ENCODE measurements around the gene ISL1.
A peak's percentile ranks its signal among the peaks of the same experiment; 100 is the strongest.

Gene ISL1

DNA sequence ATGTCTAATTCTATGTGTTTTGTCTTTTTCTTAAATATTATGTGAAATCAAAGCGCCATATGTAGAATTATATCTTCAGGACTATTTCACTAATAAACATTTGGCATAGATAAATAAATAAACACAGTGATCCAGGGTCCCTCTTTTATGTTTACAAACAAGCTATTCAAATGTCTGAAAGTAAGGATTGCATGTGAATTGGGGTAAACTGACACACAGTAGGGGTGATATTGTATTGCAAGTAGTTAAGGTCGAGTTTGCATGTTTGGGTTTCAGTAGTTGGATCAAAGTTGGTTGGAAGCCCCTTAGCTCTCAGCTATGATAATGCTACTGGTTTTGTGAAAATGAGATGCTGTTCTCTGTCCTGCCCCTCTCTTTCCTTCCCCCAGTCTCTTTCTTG lies 11.4 kb downstream of the ISL1 start:
- no peak overlapping the region for H3K23ac ChIP-seq (ENCODE audit: low read length)
- peaks cover 8% of the 10 kb centered on the region for H3K27me3 ChIP-seq (ENCODE audit: insufficient read depth, low read length, poor library complexity)
- no peak overlapping the region for H2BK5ac ChIP-seq (ENCODE audit: low read length)
- no peak overlapping the region for H3K56ac ChIP-seq (ENCODE audit: low read length)
- no peaks in the 10 kb centered on the region for H3K79me1 ChIP-seq (ENCODE audit: low read length)
- no peak overlapping the region for H4K5ac ChIP-seq (ENCODE audit: low read length)
- H2BK120ac ChIP-seq (ENCODE audit: low read depth, low read length), result no peak overlapping the region
- H2AK5ac ChIP-seq (ENCODE audit: low read length), result no peak overlapping the region
- no peak overlapping the region for H3K4me3 ChIP-seq (ENCODE audit: low read length)
- H2BK15ac ChIP-seq (replicated peaks; ENCODE audit: low read depth), result no peak overlapping the region
- no peak overlapping the region for H3K4me2 ChIP-seq (ENCODE audit: low read length)
- no peak for DNase-seq
- WGBS (ENCODE audit: extremely low coverage, insufficient coverage, low lambda C conversion rate), result no CpG with 5 or more reads among the region's 2 CpGs
- no peaks in the 10 kb centered on the region for H3K79me2 ChIP-seq (ENCODE audit: control insufficient read depth, insufficient read depth, low read length)
- peaks cover 7% of the 10 kb centered on the region for H3K4me1 ChIP-seq (ENCODE audit: control insufficient read depth, low read depth, low read length)
- H3K36me3 ChIP-seq (ENCODE audit: control insufficient read depth, insufficient read depth, low read length), result no peaks in the 10 kb centered on the region
- no peak overlapping the region for H3K9ac ChIP-seq (ENCODE audit: low read length)
- H3K27ac ChIP-seq (ENCODE audit: low read depth, low read length), result no peak overlapping the region
- no peak overlapping the region for H3K18ac ChIP-seq (ENCODE audit: low read length)
- no peak overlapping the region for H4K8ac ChIP-seq (ENCODE audit: low read depth, low read length)
- no peak overlapping the region for H3K4ac ChIP-seq (ENCODE audit: low read depth, low read length)

DNA sequence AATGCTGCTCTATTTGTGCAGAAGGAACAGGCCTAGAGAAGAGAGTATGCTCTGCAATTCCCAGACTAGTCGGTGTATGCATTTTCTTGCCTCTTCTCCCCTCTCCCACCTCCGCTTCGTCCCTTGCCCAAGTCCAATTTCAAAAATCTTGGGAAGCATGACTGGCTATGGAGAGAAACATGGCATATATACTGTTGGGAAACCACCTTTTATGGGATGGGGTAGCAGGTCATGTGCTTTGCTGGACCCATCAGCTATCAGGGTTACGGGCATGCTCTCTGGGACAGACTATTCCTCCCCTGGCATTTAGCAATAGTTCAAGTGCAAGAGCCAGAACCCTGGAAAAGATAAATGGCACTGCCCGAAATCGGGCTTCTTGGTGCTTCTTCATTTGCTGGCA lies 12.0 kb downstream of the ISL1 start:
- no peak for DNase-seq
- Histone ChIP-seq H3K4me3 (ENCODE audit: low read length) (no peak overlapping the region), H3K9ac (ENCODE audit: low read length) (no peak overlapping the region), H4K5ac (ENCODE audit: low read length) (no peak overlapping the region), H3K36me3 (ENCODE audit: control insufficient read depth, insufficient read depth, low read length) (no peaks in the 10 kb centered on the region), H3K4me2 (ENCODE audit: low read length) (no peak overlapping the region), H3K23ac (ENCODE audit: low read length) (no peak overlapping the region), H3K79me2 (ENCODE audit: control insufficient read depth, insufficient read depth, low read length) (no peaks in the 10 kb centered on the region), H3K79me1 (ENCODE audit: low read length) (no peaks in the 10 kb centered on the region), H2BK120ac (ENCODE audit: low read depth, low read length) (no peak overlapping the region), H3K18ac (ENCODE audit: low read length) (no peak overlapping the region), H3K27me3 (ENCODE audit: insufficient read depth, low read length, poor library complexity) (peaks cover 10% of the 10 kb centered on the region), H4K8ac (ENCODE audit: low read depth, low read length) (no peak overlapping the region), H3K4ac (ENCODE audit: low read depth, low read length) (no peak overlapping the region), H2BK15ac (replicated peaks; ENCODE audit: low read depth) (no peak overlapping the region), H3K4me1 (ENCODE audit: control insufficient read depth, low read depth, low read length) (peaks cover 8% of the 10 kb centered on the region), H3K27ac (ENCODE audit: low read depth, low read length) (no peak overlapping the region), H3K56ac (ENCODE audit: low read length) (no peak overlapping the region), H2AK5ac (ENCODE audit: low read length) (no peak overlapping the region), H2BK5ac (ENCODE audit: low read length) (no peak overlapping the region)
- no CpG with 5 or more reads among the region's 6 CpGs for WGBS (ENCODE audit: extremely low coverage, insufficient coverage, low lambda C conversion rate)

GRCh38 chr5:51395666-51396356 lies 12.6 kb downstream of the ISL1 start:
- Histone ChIP-seq H3K79me2 (ENCODE audit: control insufficient read depth, insufficient read depth, low read length) (no peaks in the 10 kb centered on the region), H2BK120ac (ENCODE audit: low read depth, low read length) (no peak overlapping the region), H4K8ac (ENCODE audit: low read depth, low read length) (no peak overlapping the region), H3K79me1 (ENCODE audit: low read length) (no peaks in the 10 kb centered on the region), H2BK5ac (ENCODE audit: low read length) (no peak overlapping the region), H4K5ac (ENCODE audit: low read length) (no peak overlapping the region), H3K27me3 (ENCODE audit: insufficient read depth, low read length, poor library complexity) (peaks cover 10% of the 10 kb centered on the region), H3K9ac (ENCODE audit: low read length) (no peak overlapping the region), H3K4me1 (ENCODE audit: control insufficient read depth, low read depth, low read length) (peaks cover 8% of the 10 kb centered on the region), H3K4me3 (ENCODE audit: low read length) (no peak overlapping the region), H3K4me2 (ENCODE audit: low read length) (no peak overlapping the region), H2AK5ac (ENCODE audit: low read length) (no peak overlapping the region), H3K36me3 (ENCODE audit: control insufficient read depth, insufficient read depth, low read length) (no peaks in the 10 kb centered on the region), H3K56ac (ENCODE audit: low read length) (no peak overlapping the region), H3K23ac (ENCODE audit: low read length) (no peak overlapping the region), H2BK15ac (replicated peaks; ENCODE audit: low read depth) (no peak overlapping the region), H3K18ac (ENCODE audit: low read length) (no peak overlapping the region), H3K27ac (ENCODE audit: low read depth, low read length) (no peak overlapping the region), H3K4ac (ENCODE audit: low read depth, low read length) (no peak overlapping the region)
- no CpG with 5 or more reads among the region's 10 CpGs for WGBS (ENCODE audit: extremely low coverage, insufficient coverage, low lambda C conversion rate)
- no peak for DNase-seq

DNA sequence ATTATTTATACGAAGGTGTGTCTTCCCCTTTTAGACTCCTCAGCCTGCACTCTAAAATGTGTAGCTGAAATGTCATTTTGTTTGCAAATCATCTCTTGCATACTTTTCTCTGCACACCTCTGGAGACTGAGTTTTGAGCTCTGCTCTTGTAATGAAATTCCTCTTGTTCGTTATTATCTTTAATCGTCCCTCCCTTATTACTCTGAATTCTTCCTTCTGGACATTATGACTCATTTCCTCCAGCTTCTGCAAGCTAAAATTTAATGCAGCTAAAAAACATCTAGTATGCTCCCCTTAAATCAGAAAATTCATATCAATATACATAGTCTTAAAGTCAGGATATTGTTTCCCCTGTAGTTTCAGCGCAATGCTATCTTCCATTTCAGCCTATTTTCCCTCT lies 13.5 kb downstream of the ISL1 start:
- Histone ChIP-seq H2BK5ac (ENCODE audit: low read length) (no peak overlapping the region), H3K56ac (ENCODE audit: low read length) (no peak overlapping the region)
- WGBS (ENCODE audit: extremely low coverage, insufficient coverage, low lambda C conversion rate), result no CpG with 5 or more reads among the region's 4 CpGs

DNA sequence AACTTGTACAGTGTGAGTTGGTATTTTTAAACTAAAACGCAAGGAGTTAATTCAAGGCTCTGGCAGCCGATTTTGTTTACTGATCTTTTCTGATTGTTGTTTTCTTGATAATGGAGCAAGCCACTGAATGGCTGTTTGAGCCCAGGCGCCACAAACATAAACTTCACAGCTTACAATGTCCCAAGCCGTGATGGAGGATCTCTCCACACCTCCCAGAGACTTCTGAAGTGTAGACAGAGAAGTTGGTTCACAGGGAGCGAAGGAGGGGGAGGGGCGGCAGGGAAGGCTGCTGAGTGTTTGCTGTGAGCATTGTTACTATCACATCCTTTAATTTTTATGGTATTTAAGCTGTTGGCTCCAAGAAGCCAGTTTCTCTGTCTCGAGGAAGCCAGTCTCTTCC lies 14.7 kb downstream of the ISL1 start:
- Histone ChIP-seq H3K4me2 (ENCODE audit: low read length) (no peak overlapping the region), H3K23ac (ENCODE audit: low read length) (no peak overlapping the region), H3K27me3 (ENCODE audit: insufficient read depth, low read length, poor library complexity) (peaks cover 10% of the 10 kb centered on the region), H3K27ac (ENCODE audit: low read depth, low read length) (no peak overlapping the region), H3K56ac (ENCODE audit: low read length) (no peak overlapping the region), H4K8ac (ENCODE audit: low read depth, low read length) (no peak overlapping the region), H3K36me3 (ENCODE audit: control insufficient read depth, insufficient read depth, low read length) (no peaks in the 10 kb centered on the region), H3K4me1 (ENCODE audit: control insufficient read depth, low read depth, low read length) (peaks cover 7% of the 10 kb centered on the region), H3K4me3 (ENCODE audit: low read length) (no peak overlapping the region), H2BK120ac (ENCODE audit: low read depth, low read length) (no peak overlapping the region), H3K9ac (ENCODE audit: low read length) (no peak overlapping the region), H2BK5ac (ENCODE audit: low read length) (no peak overlapping the region), H3K18ac (ENCODE audit: low read length) (no peak overlapping the region), H3K79me2 (ENCODE audit: control insufficient read depth, insufficient read depth, low read length) (no peaks in the 10 kb centered on the region), H3K79me1 (ENCODE audit: low read length) (no peaks in the 10 kb centered on the region), H2BK15ac (replicated peaks; ENCODE audit: low read depth) (no peak overlapping the region), H3K4ac (ENCODE audit: low read depth, low read length) (no peak overlapping the region), H4K5ac (ENCODE audit: low read length) (no peak overlapping the region), H2AK5ac (ENCODE audit: low read length) (no peak overlapping the region)
- WGBS (ENCODE audit: extremely low coverage, insufficient coverage, low lambda C conversion rate), result no CpG with 5 or more reads among the region's 7 CpGs
- DNase-seq, result peak; percentile 86

More for the DNA sequence above, 13.5 kb downstream of the ISL1 start:
- Histone ChIP-seq H3K4me1 (ENCODE audit: control insufficient read depth, low read depth, low read length) (peaks cover 7% of the 10 kb centered on the region), H3K4ac (ENCODE audit: low read depth, low read length) (no peak overlapping the region), H3K23ac (ENCODE audit: low read length) (no peak overlapping the region), H3K79me2 (ENCODE audit: control insufficient read depth, insufficient read depth, low read length) (no peaks in the 10 kb centered on the region), H3K18ac (ENCODE audit: low read length) (no peak overlapping the region), H3K9ac (ENCODE audit: low read length) (no peak overlapping the region), H4K5ac (ENCODE audit: low read length) (no peak overlapping the region), H3K27me3 (ENCODE audit: insufficient read depth, low read length, poor library complexity) (peaks cover 10% of the 10 kb centered on the region), H3K79me1 (ENCODE audit: low read length) (no peaks in the 10 kb centered on the region), H2BK15ac (replicated peaks; ENCODE audit: low read depth) (no peak overlapping the region), H3K27ac (ENCODE audit: low read depth, low read length) (no peak overlapping the region), H3K4me2 (ENCODE audit: low read length) (no peak overlapping the region), H2BK120ac (ENCODE audit: low read depth, low read length) (no peak overlapping the region), H2AK5ac (ENCODE audit: low read length) (no peak overlapping the region), H3K36me3 (ENCODE audit: control insufficient read depth, insufficient read depth, low read length) (no peaks in the 10 kb centered on the region), H3K4me3 (ENCODE audit: low read length) (no peak overlapping the region), H4K8ac (ENCODE audit: low read depth, low read length) (no peak overlapping the region)
- no peak for DNase-seq
